ENCODE measurements around the gene TNS1.

Gene TNS1

GRCh38 chr2:217753460-217754200, 249.2 kb downstream of the TNS1 start:
- no peak for DNase-seq

GRCh38 chr2:217752714-217753459, 249.9 kb downstream of the TNS1 start:
- DNase-seq, result no peak

GRCh38 chr2:217751952-217752351, 250.8 kb downstream of the TNS1 start:
- DNase-seq, result no peak

DNA sequence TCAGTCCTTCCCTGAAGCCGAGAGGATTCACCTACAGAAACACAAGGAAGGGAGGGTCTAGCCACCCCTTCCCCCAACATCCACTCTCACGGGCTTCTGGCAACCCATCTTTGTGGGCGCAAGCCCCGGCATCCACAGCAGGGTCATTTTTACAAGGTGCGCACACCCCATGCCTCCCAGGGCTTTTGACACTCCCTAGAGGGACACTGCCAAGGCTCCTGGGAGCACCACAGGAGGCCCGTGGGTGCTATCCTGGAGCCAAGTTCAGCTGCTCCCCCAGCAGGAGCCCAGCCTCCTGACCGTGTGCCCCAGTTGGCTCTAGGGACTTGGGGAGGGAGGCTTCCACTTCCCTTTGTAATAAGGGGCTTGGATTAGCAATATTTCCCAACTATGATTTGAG, 251.6 kb downstream of the TNS1 start:
- DNase-seq, result no peak

Measured in stimulated activated CD8-positive, alpha-beta memory T cell treated with anti-CD3 and anti-CD28 coated beads, Interleukin-4, amount 100 ng/mL, for 48 hours (primary cell).